DOHH2 (cell line): ENCODE data around the gene ADH1B.

Experiments used
- H3F3A ChIP-seq: fragments of 200-600 bp; sonication (generic), shearing (Covaris generic); 2 replicates; pipeline ENCODE4 v1.6.0; 2016; ENCODE audit warnings: antibody characterized with exemption, mild to moderate bottlenecking; ENCODE audit not compliant: control insufficient read depth, insufficient read depth
- H3K27ac ChIP-seq: fragments of 200-600 bp; sonication (generic); 2 replicates; pipeline ENCODE4 v1.5.1; 2014; ENCODE audit warnings: low read depth, mild to moderate bottlenecking, low read length, moderate library complexity
- H3K27me3 ChIP-seq: fragments of 200-600 bp; sonication (generic); 2 replicates; pipeline ENCODE4 v1.6.1; 2014; ENCODE audit warnings: mild to moderate bottlenecking, low read length, mixed read lengths; ENCODE audit not compliant: control insufficient read depth
- H3K36me3 ChIP-seq: fragments of 200-600 bp; sonication (generic); 2 replicates; pipeline ENCODE4 v1.6.1; 2014; ENCODE audit warnings: mild to moderate bottlenecking, low read length, moderate library complexity, mixed read lengths; ENCODE audit not compliant: control insufficient read depth
- H3K4me1 ChIP-seq: fragments of 200-600 bp; sonication (generic); 2 replicates; pipeline ENCODE4 v1.6.1; 2014; ENCODE audit warnings: mild to moderate bottlenecking, low read length, mixed read lengths; ENCODE audit not compliant: control insufficient read depth
- H3K4me2 ChIP-seq: fragments of 200-600 bp; sonication (generic); 2 replicates; pipeline ENCODE4 v1.6.0; 2014; ENCODE audit warnings: mild to moderate bottlenecking, low read length, moderate library complexity
- H3K4me3 ChIP-seq: fragments of 200-600 bp; sonication (generic); 2 replicates; pipeline ENCODE4 v1.5.1; 2014; ENCODE audit warnings: mild to moderate bottlenecking, low read length, mixed read lengths
- H3K79me2 ChIP-seq: fragments of 200-600 bp; sonication (generic); 2 replicates; pipeline ENCODE4 v1.6.1; 2014; ENCODE audit warnings: mild to moderate bottlenecking, low read length, mixed read lengths; ENCODE audit not compliant: control insufficient read depth
- H3K9me2 ChIP-seq: fragments of 200-600 bp; sonication (generic); replicated peaks from 2 replicates; pipeline ENCODE4 v1.6.1; 2014; ENCODE audit warnings: mild to moderate bottlenecking, low read length, mixed read lengths; ENCODE audit not compliant: control insufficient read depth
- H3K9me3 ChIP-seq: fragments of 200-600 bp; sonication (generic); 2 replicates; pipeline ENCODE4 v1.6.1; 2014; ENCODE audit warnings: antibody characterized with exemption, low read length, mixed read lengths; ENCODE audit not compliant: control insufficient read depth, insufficient read depth
- H4K20me1 ChIP-seq: fragments of 200-600 bp; sonication (generic); 2 replicates; pipeline ENCODE4 v1.6.0; 2014; ENCODE audit warnings: low read depth, mild to moderate bottlenecking, antibody characterized with exemption, low read length, moderate library complexity; ENCODE audit not compliant: control insufficient read depth, insufficient read depth
- CTCF ChIP-seq: fragments of 200-600 bp; sonication (generic); IDR thresholded peaks from one replicate; pipeline ENCODE4 v1.5.1; 2014; ENCODE audit warnings: antibody characterized with exemption, mild to moderate bottlenecking, low read depth, low read length; ENCODE audit not compliant: poor library complexity, severe bottlenecking
- EZH2phosphoT487 ChIP-seq: fragments of 200-600 bp; sonication (generic); IDR thresholded peaks from 2 replicates; pipeline ENCODE4 v1.6.1; 2017; ENCODE audit warnings: borderline replicate concordance, mild to moderate bottlenecking, antibody characterized with exemption, low read length, moderate library complexity, mixed read lengths

ADH1B gene

GRCh38 chr4:99273704-99274103, 47.5 kb downstream of the ADH1B start:
- H4K20me1 ChIP-seq: no peaks in the 10 kb centered on the region
- no peaks in the 10 kb centered on the region for H3K79me2 ChIP-seq
- H3F3A ChIP-seq: no peaks in the 10 kb centered on the region
- H3K27me3 ChIP-seq: no peaks in the 10 kb centered on the region
- no peaks in the 10 kb centered on the region for H3K4me1 ChIP-seq
- H3K36me3 ChIP-seq: no peaks in the 10 kb centered on the region
- no peaks in the 10 kb centered on the region for H3K9me3 ChIP-seq
- H3K4me3 ChIP-seq: no peak overlapping the region
- no peak overlapping the region for H3K27ac ChIP-seq
- H3K9me2 ChIP-seq: no peaks in the 10 kb centered on the region
- H3K4me2 ChIP-seq: no peak overlapping the region
- TF ChIP-seq CTCF (no peak), EZH2phosphoT487 (no peak)

GRCh38 chr4:99264927-99265326, 56.3 kb downstream of the ADH1B start:
- no peak for TF ChIP-seq EZH2phosphoT487
- no peak for TF ChIP-seq CTCF
- Histone ChIP-seq H3K4me3 (no peak overlapping the region), H3K36me3 (no peaks in the 10 kb centered on the region), H3F3A (no peaks in the 10 kb centered on the region), H3K27me3 (no peaks in the 10 kb centered on the region), H3K9me3 (no peaks in the 10 kb centered on the region), H4K20me1 (no peaks in the 10 kb centered on the region), H3K27ac (no peak overlapping the region), H3K79me2 (no peaks in the 10 kb centered on the region), H3K9me2 (no peaks in the 10 kb centered on the region), H3K4me1 (no peaks in the 10 kb centered on the region), H3K4me2 (no peak overlapping the region)
